WERI-Rb-1 (cell line): ENCODE results near the gene SIGLEC1.

Experiments
- DNase-seq: peaks from one replicate; pipeline ENCODE4 v3.0.0-alpha.2; 2020
- H3K27ac ChIP-seq: fragments of 250-450 bp; sonication (Bioruptor Pico); 2 replicates; pipeline ENCODE4 v1.5.1; 2020; ENCODE audit warnings: mild to moderate bottlenecking, moderate library complexity
- H3K27me3 ChIP-seq: fragments of 250-450 bp; sonication (Bioruptor Pico); 2 replicates; pipeline ENCODE4 v1.5.1; 2021; ENCODE audit warnings: mild to moderate bottlenecking, low read depth, moderate library complexity; ENCODE audit not compliant: insufficient read depth, severe bottlenecking
- H3K36me3 ChIP-seq: fragments of 250-450 bp; sonication (Bioruptor Pico); 2 replicates; pipeline ENCODE4 v1.5.1; 2020; ENCODE audit warnings: mild to moderate bottlenecking, moderate library complexity
- H3K4me3 ChIP-seq: 2 replicates; pipeline ENCODE4 v1.5.1; 2011; ENCODE audit warnings: low read depth, mild to moderate bottlenecking, control low read depth, low read length
- H3K9me3 ChIP-seq: fragments of 250-450 bp; sonication (Bioruptor Pico); 2 replicates; pipeline ENCODE4 v1.5.1; 2021; ENCODE audit warnings: mild to moderate bottlenecking, moderate library complexity; ENCODE audit not compliant: severe bottlenecking
- CTCF ChIP-seq: IDR thresholded peaks from 2 replicates; pipeline ENCODE4 v1.5.1; 2011; ENCODE audit warnings: low read depth, mild to moderate bottlenecking, control low read depth, inconsistent platforms, low read length

SIGLEC1 gene

DNA sequence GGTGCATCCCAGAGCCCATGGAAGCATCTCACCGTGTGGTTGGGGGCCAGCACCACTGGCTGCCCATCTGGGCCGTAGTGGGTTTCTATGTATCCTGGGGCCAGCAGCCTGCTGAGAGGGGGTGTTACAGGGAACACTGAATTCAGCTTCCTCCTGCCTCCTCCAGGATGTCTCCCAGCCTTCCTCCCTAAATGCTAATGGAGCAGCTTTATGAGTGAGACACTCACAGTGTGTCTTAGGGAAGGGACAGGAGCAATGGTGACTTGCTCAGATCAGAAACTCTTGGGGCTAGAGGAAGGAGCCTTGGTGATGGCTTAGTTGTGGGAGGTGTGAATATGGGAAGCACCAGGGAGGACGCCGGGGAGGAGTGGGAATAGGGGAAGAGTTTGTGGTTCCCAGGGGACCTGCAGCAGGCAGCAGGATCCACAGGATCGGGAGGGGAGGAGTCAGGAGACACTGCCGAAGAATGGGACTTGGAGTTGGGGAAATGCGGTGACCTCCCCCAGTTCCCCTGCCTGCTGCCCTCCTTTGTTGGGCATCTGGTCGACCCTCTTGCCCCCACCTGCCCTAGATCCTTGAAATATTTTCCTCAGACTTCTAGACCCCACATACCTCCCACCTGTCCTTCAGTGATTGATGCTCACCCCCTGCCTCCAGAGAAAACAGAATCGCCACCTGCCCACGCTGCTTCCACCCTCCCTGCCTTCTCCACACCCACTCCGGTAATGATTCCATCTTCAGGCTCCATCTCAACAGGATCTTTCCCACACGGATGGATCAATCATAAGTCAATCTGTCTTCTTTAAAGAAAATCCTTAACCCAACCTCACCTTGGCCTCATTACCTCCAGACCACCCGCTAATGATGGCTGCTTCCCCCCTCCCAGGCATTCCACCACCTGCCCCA lies 37.2 kb downstream of the SIGLEC1 start:
- TF ChIP-seq CTCF = no peak
- no peaks in the 10 kb centered on the region for H3K36me3 ChIP-seq
- no peak overlapping the region for H3K27ac ChIP-seq
- no peaks in the 10 kb centered on the region for H3K9me3 ChIP-seq
- DNase-seq = no peak
- peaks cover 45% of the 10 kb centered on the region for H3K27me3 ChIP-seq
- no peak overlapping the region for H3K4me3 ChIP-seq

- no peak for TF ChIP-seq CTCF
- Histone ChIP-seq H3K4me3 (no peak overlapping the region), H3K27ac (no peak overlapping the region), H3K9me3 (no peaks in the 10 kb centered on the region), H3K27me3 (peaks cover 45% of the 10 kb centered on the region), H3K36me3 (no peaks in the 10 kb centered on the region)
- no peak for DNase-seq
Observed at GRCh38 chr20:3674447-3674846, 38.0 kb downstream of the SIGLEC1 start.

DNA sequence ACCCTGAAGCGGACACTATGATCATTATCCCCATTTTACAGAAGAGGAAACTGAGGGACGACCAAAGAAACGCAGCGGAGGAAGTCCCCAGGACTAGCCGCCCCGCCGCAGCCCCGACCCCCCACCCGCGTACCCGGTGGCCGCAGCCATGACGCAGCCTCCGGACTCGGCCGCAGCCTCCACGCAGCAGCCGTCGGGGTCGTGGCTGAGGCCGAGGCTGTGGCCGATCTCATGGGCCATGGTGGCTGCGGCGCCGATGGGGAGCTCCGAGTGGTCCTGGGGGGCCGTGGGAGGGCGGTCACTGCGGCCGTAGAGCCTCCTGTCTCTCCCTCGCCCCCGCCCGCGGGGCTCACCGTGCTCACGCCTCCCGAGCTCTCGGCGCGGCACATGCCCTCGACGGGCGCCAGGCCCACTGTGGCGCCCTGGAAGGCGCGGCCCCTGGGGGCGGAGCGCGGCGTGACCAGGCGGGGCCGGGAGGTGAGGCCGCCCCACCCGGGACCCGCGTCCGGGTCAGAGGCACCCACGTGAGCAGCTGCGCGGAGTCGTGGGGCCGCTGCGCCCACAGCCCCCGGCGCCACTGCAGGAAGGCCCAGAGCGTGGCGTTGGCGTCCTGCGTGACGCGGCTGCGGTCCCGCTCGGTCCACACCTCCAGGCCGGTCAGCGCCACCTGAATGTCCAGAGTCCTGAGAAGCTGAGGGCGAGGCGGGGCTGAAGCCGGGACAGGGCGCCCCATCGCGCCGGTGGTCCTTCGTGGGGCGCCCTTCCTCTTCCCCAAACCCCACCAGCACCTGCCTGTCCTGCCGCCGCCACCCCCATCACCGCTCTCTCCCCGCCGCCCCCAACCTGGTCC lies 39.0 kb downstream of the SIGLEC1 start:
- Histone ChIP-seq H3K9me3 (no peaks in the 10 kb centered on the region), H3K36me3 (no peaks in the 10 kb centered on the region), H3K4me3 (no peak overlapping the region), H3K27ac (no peak overlapping the region), H3K27me3 (peaks cover 45% of the 10 kb centered on the region)
- no peak for TF ChIP-seq CTCF
- DNase-seq = no peak

- Histone ChIP-seq H3K27me3 (peaks cover 45% of the 10 kb centered on the region), H3K36me3 (no peaks in the 10 kb centered on the region), H3K27ac (no peak overlapping the region), H3K9me3 (no peaks in the 10 kb centered on the region), H3K4me3 (peak overlapping the region; percentile 23)
- DNase-seq = no peak
- TF ChIP-seq CTCF = peak; percentile 18; the same call in 1 of the 2 replicates
Observed at GRCh38 chr20:3672547-3673171, 39.7 kb downstream of the SIGLEC1 start.

DNA sequence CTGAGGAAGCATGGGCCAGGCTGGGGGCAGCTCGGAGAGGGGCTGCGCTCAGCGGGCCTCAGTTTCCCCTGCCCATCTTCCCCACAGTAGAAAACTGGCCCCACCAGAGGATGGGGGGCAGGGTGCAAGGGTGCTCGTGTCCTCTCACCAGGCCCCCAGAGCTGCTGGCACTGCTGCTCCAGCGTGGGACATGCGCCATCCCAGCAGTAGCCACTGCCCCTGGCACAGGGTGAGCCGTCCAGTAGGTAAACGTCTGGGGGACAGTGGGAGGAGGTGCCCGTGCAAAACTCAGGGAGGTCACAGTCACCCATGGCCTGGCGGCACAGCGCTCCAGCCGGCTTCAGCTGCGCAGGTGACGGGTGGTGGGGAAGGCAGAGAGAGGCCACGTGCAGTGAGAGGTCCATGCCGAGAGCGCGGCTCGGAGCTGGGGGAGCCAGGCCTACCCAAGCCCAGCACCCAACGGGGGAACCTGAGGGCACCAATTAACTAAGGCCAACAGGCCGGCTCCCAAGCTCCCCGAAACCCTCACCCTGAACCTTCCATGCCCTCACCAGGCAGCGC lies 40.3 kb downstream of the SIGLEC1 start:
- H3K9me3 ChIP-seq = no peaks in the 10 kb centered on the region
- peaks cover 45% of the 10 kb centered on the region for H3K27me3 ChIP-seq
- DNase-seq = no peak
- H3K36me3 ChIP-seq = no peaks in the 10 kb centered on the region
- H3K4me3 ChIP-seq = no peak overlapping the region
- H3K27ac ChIP-seq = no peak overlapping the region
- no peak for TF ChIP-seq CTCF
